Esophagus muscularis mucosa (tissue), 4 donors: ENCODE measurements around the gene RAF1. TPM values are rescaled to one million over a fixed set of nuclear protein-coding genes. Genes with fewer than 3 reads are reported as not detected.

Experiments used
- DNase-seq: peaks from one replicate; pipeline ENCODE4 v3.0.0-alpha.2; 2017; ENCODE audit errors: extremely low spot score
- H3K27ac ChIP-seq, 4 donors: fragments of 200-600 bp; sonication (generic); replicated peaks in 1 of 4; 1 replicate in 3 of 4; 2 replicates in 1 of 4; pipeline ENCODE4 v1.5.1; 2016 to 2019; ENCODE audit warnings: mild to moderate bottlenecking in 1 of 4
- H3K27me3 ChIP-seq, 4 donors: fragments of 200-600 bp; sonication (generic); one replicate each; pipeline versions ENCODE4 v1.5.1 to v1.6.0; 2016 to 2019
- H3K36me3 ChIP-seq, 4 donors: fragments of 200-600 bp; sonication (generic); one replicate each; pipeline ENCODE4 v1.5.1; 2016 to 2019
- H3K4me1 ChIP-seq, 4 donors: fragments of 200-600 bp; sonication (generic); one replicate each; pipeline ENCODE4 v1.5.1; 2016 to 2019
- H3K4me3 ChIP-seq, 4 donors: fragments of 200-600 bp; sonication (generic); 1 replicate in 2 of 4; 2 replicates in 2 of 4; pipeline ENCODE4 v1.5.1; 2016 to 2019; ENCODE audit warnings: mild to moderate bottlenecking in 4 of 4, moderate library complexity in 1 of 4
- H3K9me3 ChIP-seq, 4 donors: fragments of 200-600 bp; sonication (generic); 1 replicate in 3 of 4; 2 replicates in 1 of 4; pipeline ENCODE4 v1.5.1; 2016 to 2019
- CTCF ChIP-seq, 3 experiments: fragments of 200-600 bp in 2 of 3; fragments of 450-650 bp in 1 of 3; sonication (generic) in 2 of 3; IDR thresholded peaks; one replicate each; pipeline ENCODE4 v1.5.1; 2017 to 2019; ENCODE audit warnings: antibody characterized with exemption in 3 of 3, mild to moderate bottlenecking in 2 of 3, moderate library complexity in 1 of 3
- EP300 ChIP-seq: sonication (generic); formaldehyde crosslinking; IDR thresholded peaks from one replicate; pipeline ENCODE4 v1.6.1; 2017; ENCODE audit warnings: antibody characterized with exemption
- POLR2A ChIP-seq: fragments of 450-650 bp; IDR thresholded peaks from one replicate; pipeline ENCODE4 v1.6.1; 2017; ENCODE audit warnings: antibody characterized with exemption, moderate library complexity, mild to moderate bottlenecking, low read depth
- POLR2AphosphoS5 ChIP-seq, 2 donors: sonication (generic); formaldehyde crosslinking; IDR thresholded peaks; one replicate each; pipeline ENCODE4 v1.6.1; 2017; ENCODE audit warnings: antibody characterized with exemption in 2 of 2
- WGBS: methylation state at CpG from one replicate; pipeline ENCODE4 v1.1.5; 2018; 5-methylcytosine and 5-hydroxymethylcytosine counted together
- intact Hi-C: fragments of 100-400 bp; cut with DNase I; formaldehyde crosslinking; loops from one replicate; pipeline ENCODE4 v1.15.1; 2023
- total RNA-seq, 4 donors: library from RNA; depleted of rRNA; stranded (reverse); fragments of >200 nt; gene quantifications; one replicate each; pipeline versions ENCODE4 v1.1.0 to v1.2.1, GENCODE V29; 2016

RAF1 gene
- total RNA-seq, 4 donors from 2014 or later: 113 to 153 (median 116) TPM

GRCh38 chr3:12603969-12604368, 59.9 kb downstream of the RAF1 start:
- H3K27ac ChIP-seq: no peak overlapping the region
- H3K27me3 ChIP-seq: no peaks in the 10 kb centered on the region
- no peaks in the 10 kb centered on the region for H3K9me3 ChIP-seq
- TF ChIP-seq EP300: no peak
- TF ChIP-seq CTCF (IDR thresholded peaks at IDR 0.05): no peak
- TF ChIP-seq POLR2A: no peak
- WGBS: 92% methylated on average over 2 of the region's 2 CpGs
- intact Hi-C loops: no loop called here
- H3K36me3 ChIP-seq: peaks cover 55 to 98% (median 78%) of the 10 kb centered on the region in 4 donors
- no peak overlapping the region for H3K4me3 ChIP-seq
- peaks cover 0 to 9% (median 3%) of the 10 kb centered on the region in 4 donors for H3K4me1 ChIP-seq
- no peak for DNase-seq

GRCh38 chr3:12601072-12601471, 62.8 kb downstream of the RAF1 start:
- intact Hi-C loops: no loop called here

GRCh38 chr3:12598890-12599289, 65.0 kb downstream of the RAF1 start:
- DNase-seq: no peak
- TF ChIP-seq CTCF (IDR thresholded peaks at IDR 0.05) (no peak), POLR2A (no peak), EP300 (no peak), POLR2AphosphoS5 (IDR thresholded peaks at IDR 0.05) (no peak)
- Histone ChIP-seq H3K27ac (no peak overlapping the region), H3K27me3 (no peaks in the 10 kb centered on the region), H3K4me3 (no peak overlapping the region), H3K36me3 (peaks cover 48 to 97% (median 83%) of the 10 kb centered on the region in 4 donors), H3K9me3 (no peaks in the 10 kb centered on the region), H3K4me1 (peaks cover 0 to 9% (median 2%) of the 10 kb centered on the region in 4 donors)
- intact Hi-C loops: no loop called here

More at GRCh38 chr3:12601072-12601471, 62.8 kb downstream of the RAF1 start:
- Histone ChIP-seq H3K9me3 (no peaks in the 10 kb centered on the region), H3K27me3 (no peaks in the 10 kb centered on the region), H3K27ac (no peak overlapping the region), H3K4me3 (no peak overlapping the region), H3K36me3 (peaks cover 49 to 97% (median 76%) of the 10 kb centered on the region in 4 donors), H3K4me1 (peaks cover 0 to 9% (median 4%) of the 10 kb centered on the region in 4 donors)
- TF ChIP-seq POLR2AphosphoS5 (IDR thresholded peaks at IDR 0.05): no peak
- peak in 1 of 3 experiments; percentile 2 for TF ChIP-seq CTCF (IDR thresholded peaks at IDR 0.05)
- TF ChIP-seq EP300: no peak
- TF ChIP-seq POLR2A: no peak
- 73% methylated on average over 1 of the region's 1 CpG for WGBS
- DNase-seq: no peak

GRCh38 chr3:12593473-12593872, 70.4 kb downstream of the RAF1 start:
- intact Hi-C loops: no loop called here
- H3K27me3 ChIP-seq: no peaks in the 10 kb centered on the region
- no peak overlapping the region for H3K27ac ChIP-seq
- H3K9me3 ChIP-seq: no peaks in the 10 kb centered on the region
- H3K4me1 ChIP-seq: peaks cover 0 to 7% (median 0%) of the 10 kb centered on the region in 4 donors
- no peak for TF ChIP-seq CTCF (IDR thresholded peaks at IDR 0.05)
- TF ChIP-seq POLR2A: no peak
- TF ChIP-seq EP300: no peak
- no peak for TF ChIP-seq POLR2AphosphoS5 (IDR thresholded peaks at IDR 0.05)
- 91% methylated on average over 3 of the region's 3 CpGs for WGBS
- H3K4me3 ChIP-seq: no peak overlapping the region
- no peak for DNase-seq
- peaks cover 32 to 99% (median 98%) of the 10 kb centered on the region in 4 donors for H3K36me3 ChIP-seq
